Measurements from ENCODE around the gene DEXI. TPM values are rescaled to one million over a fixed set of nuclear protein-coding genes. Genes with fewer than 3 reads are reported as not detected.
"Not testable (repeated sequence)": the region's sequence is repeated elsewhere in the genome, so short reads cannot be mapped to it uniquely, and the experiment has no call there.

The DEXI gene
- total RNA-seq, 1 donor = 7.5 TPM

DNA sequence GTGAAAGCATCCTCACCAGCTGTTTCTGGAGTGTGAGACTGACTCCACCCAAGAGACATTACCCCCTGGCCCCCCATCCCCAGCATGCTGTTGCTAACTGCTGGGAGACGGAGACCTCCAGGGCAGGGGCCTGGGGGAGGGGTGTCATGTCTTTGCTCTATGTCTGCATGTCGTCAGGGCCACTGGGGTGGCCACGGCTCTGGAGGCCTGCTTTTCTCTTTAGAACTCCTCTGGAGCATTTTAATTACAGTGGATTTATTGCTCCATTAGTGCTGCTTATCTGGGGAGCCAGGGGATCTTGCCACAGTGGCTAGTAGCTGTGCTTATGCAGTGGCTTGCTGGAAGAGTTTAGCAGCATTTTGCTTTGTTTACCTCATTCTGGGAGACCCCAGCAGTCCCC is 34.4 kb upstream of the DEXI start:
- Histone ChIP-seq H3K4me3 (ENCODE audit: low read length) (no peak overlapping the region), H3K4me1 (ENCODE audit: insufficient read depth, low read length) (peaks cover 8% of the 10 kb centered on the region), H3K9me3 (ENCODE audit: low read depth, low read length) (no peaks in the 10 kb centered on the region), H3K27me3 (ENCODE audit: insufficient read depth, low read length) (no peaks in the 10 kb centered on the region)

DNA sequence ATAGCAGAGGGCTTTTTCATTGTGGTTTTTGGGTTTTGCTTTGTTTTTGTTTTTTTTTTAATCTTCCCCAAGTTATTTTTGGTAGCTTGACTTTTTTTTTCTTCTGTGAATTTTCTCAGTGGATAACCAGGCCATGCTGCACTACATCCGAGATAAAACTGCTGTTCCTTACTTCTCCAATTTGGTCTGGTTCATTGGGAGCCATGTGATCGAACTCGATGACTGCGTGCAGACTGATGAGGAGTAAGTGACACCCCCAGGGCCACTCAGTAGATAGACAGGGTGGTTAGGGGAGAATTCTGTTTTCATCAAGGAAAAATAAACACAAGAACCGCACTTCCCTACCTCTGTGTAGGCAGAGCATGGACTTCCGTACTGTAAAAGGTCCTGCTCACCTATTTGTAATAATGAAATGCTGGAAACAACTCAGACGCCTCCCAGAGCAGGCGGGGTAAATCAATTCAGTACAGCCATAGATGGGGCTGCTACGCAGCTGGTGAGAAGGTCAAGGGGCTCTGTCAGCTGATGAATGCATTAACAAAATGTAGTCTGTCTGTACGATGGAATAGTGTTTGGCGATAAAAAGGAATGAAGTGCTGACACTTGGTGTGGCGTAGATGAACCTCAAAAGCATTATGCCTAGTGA is 30.7 kb upstream of the DEXI start:
- no peak overlapping the region for H3K4me3 ChIP-seq (ENCODE audit: low read length)
- no peaks in the 10 kb centered on the region for H3K27me3 ChIP-seq (ENCODE audit: insufficient read depth, low read length)
- H3K4me1 ChIP-seq (ENCODE audit: insufficient read depth, low read length) = peaks cover 19% of the 10 kb centered on the region
- no peaks in the 10 kb centered on the region for H3K9me3 ChIP-seq (ENCODE audit: low read depth, low read length)

DNA sequence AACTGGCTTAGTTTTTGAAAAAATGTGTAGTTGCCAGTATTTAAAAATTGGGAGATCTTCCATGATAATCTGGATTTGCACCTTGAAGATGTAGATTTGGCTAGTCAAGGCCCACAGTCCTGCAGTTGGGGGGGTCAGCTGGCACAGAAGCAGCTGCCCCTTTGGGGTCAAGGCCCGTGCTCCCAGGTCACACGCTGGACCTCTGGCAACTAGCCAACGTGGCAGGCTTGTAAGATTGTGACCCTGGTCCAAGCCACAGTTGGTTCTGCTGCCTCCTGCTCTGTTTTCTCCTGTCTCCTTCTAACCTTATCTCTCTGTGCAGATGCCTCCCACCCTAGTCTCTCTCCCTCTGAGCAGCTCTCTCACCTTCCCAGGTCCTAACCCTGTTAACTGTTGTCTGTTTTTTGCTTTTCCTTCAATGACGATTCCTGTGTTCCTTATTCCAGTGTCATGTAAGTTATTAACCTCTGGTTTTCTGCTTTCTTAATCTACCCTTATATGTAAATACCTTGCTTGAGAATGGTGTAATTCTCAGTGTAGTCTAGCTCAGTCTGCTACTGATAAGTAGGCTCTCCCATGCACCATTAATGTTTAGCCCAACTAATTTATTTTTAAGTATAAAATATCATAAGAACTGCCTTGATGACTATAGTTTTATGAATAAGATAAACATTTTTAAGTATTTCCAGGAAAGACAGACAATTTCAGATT is 30.0 kb upstream of the DEXI start:
- Histone ChIP-seq H3K4me1 (ENCODE audit: insufficient read depth, low read length) (peaks cover 19% of the 10 kb centered on the region), H3K9me3 (ENCODE audit: low read depth, low read length) (no peaks in the 10 kb centered on the region), H3K4me3 (ENCODE audit: low read length) (no peak overlapping the region), H3K27me3 (ENCODE audit: insufficient read depth, low read length) (no peaks in the 10 kb centered on the region)

DNA sequence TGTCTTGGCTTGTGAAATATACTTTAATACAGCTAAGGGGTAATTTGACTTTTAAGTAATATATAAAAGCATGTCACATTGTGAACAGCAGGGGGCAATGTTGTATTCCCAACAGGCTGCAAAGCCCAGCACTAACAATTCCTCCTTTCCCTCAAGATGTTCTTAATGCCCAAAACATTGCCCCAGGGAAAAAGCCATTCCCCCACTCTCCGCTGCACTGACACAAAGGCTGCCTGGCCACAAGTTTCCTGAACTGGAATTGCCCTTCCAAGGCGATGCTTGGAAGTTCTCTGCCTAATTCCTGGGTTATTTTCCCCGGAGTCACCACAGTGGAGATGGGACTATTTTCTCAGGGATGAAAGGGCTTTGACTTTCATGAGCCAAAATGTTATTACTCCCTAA is 29.3 kb upstream of the DEXI start:
- Histone ChIP-seq H3K9me3 (ENCODE audit: low read depth, low read length) (no peaks in the 10 kb centered on the region), H3K4me1 (ENCODE audit: insufficient read depth, low read length) (peaks cover 19% of the 10 kb centered on the region), H3K27me3 (ENCODE audit: insufficient read depth, low read length) (no peaks in the 10 kb centered on the region), H3K4me3 (ENCODE audit: low read length) (no peak overlapping the region)

DNA sequence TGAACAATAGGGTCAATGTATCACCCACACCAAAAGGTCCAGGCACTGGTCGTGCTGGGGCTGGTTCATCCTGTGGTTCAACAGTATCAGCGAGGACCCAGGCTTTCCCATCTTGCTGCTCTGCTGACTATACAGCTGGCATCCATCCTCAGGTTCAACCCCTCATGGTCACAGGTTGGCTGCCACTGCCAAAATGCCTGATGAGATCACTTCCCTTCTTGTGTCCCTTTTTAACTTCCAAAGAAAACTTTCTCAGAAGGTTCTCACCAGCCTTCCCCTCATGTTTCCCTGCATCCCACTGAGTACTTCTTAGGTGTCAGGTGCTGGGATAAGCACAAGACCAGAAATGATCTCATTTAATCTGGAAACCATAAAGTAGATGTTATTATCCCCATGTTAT is 27.8 kb upstream of the DEXI start:
- Histone ChIP-seq H3K27me3 (ENCODE audit: insufficient read depth, low read length) (no peaks in the 10 kb centered on the region), H3K4me1 (ENCODE audit: insufficient read depth, low read length) (peaks cover 32% of the 10 kb centered on the region), H3K9me3 (ENCODE audit: low read depth, low read length) (no peaks in the 10 kb centered on the region), H3K4me3 (ENCODE audit: low read length) (no peak overlapping the region)

DNA sequence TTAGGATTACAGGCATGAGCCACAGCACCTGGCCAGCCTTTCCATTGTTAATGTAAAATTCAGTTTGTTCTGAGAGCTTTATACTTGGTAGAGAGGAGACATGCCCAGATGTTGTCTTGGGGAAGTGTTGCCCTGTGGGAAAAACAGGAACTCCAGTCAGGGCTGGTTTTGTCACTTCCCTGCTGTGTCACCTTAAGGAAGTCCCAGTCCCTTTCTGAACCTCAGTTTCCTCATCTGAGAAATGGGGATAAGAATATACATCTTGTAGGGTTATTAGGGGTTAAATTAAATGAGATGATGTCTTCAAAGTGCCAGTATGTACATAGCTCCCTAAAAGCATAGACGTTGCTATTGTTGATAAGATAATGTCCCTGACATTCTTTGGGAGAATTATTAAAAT is 27.3 kb upstream of the DEXI start:
- Histone ChIP-seq H3K9me3 (ENCODE audit: low read depth, low read length) (no peaks in the 10 kb centered on the region), H3K4me1 (ENCODE audit: insufficient read depth, low read length) (peaks cover 36% of the 10 kb centered on the region), H3K27me3 (ENCODE audit: insufficient read depth, low read length) (no peaks in the 10 kb centered on the region), H3K4me3 (ENCODE audit: low read length) (no peak overlapping the region)

DNA sequence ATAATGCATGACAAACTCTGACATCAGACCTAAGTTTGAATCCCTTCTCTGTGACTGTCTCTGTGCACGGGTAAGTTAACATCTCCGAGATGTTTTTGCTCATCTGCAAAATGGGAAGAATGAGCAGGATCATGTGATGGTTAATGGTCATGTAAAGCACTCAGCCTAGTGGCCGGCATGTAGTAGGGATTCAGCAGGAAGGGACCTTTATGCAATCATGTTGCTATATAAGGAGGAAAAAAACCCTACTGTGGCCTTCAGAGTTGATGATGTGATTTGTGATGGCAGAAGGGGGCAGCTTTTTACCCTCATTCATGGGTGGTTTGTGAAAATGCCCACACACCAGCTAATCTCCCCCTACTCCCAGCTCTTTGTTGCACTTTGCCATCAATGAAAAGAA is 26.2 kb upstream of the DEXI start:
- Histone ChIP-seq H3K4me1 (ENCODE audit: insufficient read depth, low read length) (peaks cover 45% of the 10 kb centered on the region), H3K9me3 (ENCODE audit: low read depth, low read length) (no peaks in the 10 kb centered on the region), H3K27me3 (ENCODE audit: insufficient read depth, low read length) (no peaks in the 10 kb centered on the region), H3K4me3 (ENCODE audit: low read length) (no peak overlapping the region)

DNA sequence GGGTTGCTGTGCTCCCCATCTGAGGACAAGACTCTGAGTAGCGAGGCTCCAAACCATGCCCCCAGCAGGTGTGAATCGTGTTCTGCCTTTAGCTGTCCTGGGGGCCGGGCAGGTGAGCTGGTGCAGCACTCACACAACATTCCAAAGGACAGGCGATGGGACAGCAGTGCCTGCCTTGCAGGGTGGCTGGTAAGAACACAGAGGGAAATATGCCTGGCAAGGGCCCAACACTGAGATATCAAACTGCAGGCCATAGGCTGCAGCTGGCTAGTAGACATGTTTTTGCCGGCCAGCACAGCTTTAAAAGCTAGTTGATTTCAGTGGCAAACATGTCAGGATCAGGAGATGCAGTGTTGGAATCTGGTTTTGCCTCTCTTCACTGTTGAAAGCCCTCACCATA is 25.7 kb upstream of the DEXI start:
- Histone ChIP-seq H3K27me3 (ENCODE audit: insufficient read depth, low read length) (no peaks in the 10 kb centered on the region), H3K4me1 (ENCODE audit: insufficient read depth, low read length) (peaks cover 45% of the 10 kb centered on the region), H3K9me3 (ENCODE audit: low read depth, low read length) (no peaks in the 10 kb centered on the region), H3K4me3 (ENCODE audit: low read length) (no peak overlapping the region)

DNA sequence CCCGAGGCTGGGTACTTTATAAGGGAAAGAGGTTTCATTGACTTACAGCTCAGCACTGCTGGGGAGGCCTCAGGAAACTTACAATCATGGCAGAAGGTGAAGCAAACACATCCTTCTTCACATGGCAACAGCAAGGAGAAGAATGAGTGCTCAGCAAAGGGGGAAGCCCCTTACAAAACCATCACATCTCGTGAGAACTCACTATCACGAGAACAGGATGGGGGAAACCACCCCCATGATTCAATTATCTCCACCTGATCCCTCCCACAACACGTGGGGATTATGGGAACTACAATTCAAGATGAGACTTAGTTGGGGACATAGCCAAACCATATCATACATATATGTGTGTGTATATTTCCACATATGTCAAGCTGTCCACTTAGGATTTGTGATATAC is 24.3 kb upstream of the DEXI start:
- not testable (repeated sequence) for H3K9me3 ChIP-seq (ENCODE audit: low read depth, low read length); H3K4me3 ChIP-seq (ENCODE audit: low read length); H3K27me3 ChIP-seq (ENCODE audit: insufficient read depth, low read length)
- peaks cover 36% of the 10 kb centered on the region for H3K4me1 ChIP-seq (ENCODE audit: insufficient read depth, low read length)

DNA sequence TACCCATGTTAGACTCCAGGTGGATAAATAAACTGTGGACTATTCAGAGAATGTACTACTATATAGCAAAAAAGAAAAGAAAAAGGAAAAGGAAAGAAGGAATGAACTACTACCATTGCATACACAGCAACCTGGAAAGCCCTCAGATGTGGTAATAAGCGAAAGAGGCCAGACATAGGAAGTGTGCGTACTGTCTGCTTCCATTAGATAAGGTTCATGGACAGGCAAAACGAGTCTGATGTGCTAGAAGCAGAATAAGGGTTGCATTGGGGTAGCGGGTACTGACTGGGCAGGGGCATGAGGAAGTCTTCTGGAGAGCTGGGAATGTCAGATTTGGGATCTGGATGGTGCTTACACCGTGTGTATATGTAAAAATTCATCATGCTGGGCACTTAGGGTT is 23.9 kb upstream of the DEXI start:
- no peaks in the 10 kb centered on the region for H3K9me3 ChIP-seq (ENCODE audit: low read depth, low read length)
- H3K4me3 ChIP-seq (ENCODE audit: low read length) = no peak overlapping the region
- H3K27me3 ChIP-seq (ENCODE audit: insufficient read depth, low read length) = no peaks in the 10 kb centered on the region
- H3K4me1 ChIP-seq (ENCODE audit: insufficient read depth, low read length) = peaks cover 35% of the 10 kb centered on the region

DNA sequence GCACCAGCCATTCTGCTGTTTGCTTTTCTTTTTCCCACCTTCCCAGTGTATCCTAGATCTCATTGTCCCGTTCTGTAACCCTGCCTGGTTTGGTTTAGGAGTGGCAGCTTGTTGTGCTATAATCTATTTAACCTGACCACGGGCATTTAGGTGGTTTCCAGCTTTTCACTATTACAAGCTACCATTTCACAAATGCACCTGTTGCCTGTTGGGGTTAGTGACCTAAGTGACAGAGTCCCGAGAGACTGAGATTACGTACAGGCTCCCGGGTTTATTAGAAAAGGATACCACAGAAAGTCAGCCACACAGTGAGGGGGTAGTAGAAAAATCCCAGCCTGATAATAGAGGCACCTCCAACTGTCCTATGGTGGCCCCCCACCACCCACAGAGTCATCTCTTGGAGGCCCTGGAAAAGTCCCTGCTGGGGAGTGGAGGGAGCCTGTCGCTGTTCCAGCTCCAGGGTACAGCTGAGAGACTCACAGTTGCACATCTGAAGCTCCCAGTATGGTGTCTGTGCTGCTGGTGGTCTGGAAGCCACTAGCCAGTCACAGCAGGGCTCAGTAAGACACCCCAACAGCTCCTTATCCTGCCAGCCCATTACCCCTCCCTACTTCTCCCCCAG is 23.3 kb upstream of the DEXI start:
- Histone ChIP-seq H3K27me3 (ENCODE audit: insufficient read depth, low read length) (no peaks in the 10 kb centered on the region), H3K4me3 (ENCODE audit: low read length) (no peak overlapping the region), H3K9me3 (ENCODE audit: low read depth, low read length) (no peaks in the 10 kb centered on the region), H3K4me1 (ENCODE audit: insufficient read depth, low read length) (peaks cover 35% of the 10 kb centered on the region)

DNA sequence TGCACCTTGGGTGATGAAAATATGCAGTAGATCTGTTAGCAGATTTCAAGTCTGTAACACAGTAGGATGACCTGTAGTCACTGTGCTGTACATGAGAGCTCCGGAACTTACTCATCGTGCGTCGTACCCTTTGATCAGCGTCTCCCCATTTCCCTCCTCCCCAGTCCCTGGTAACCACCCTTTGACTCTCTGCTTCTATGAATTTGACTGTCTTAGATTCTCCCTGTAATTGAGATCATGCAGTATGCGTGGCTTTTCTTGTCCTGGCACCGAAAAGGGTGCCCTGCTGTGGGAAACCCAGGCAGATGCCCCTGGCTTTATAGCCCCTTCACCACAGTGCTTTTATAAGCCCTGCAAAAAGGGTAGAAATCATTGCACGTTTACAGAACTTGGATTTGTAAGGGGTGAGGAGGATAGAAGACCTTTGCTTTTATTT is 22.6 kb upstream of the DEXI start:
- Histone ChIP-seq H3K4me1 (ENCODE audit: insufficient read depth, low read length) (peaks cover 34% of the 10 kb centered on the region), H3K27me3 (ENCODE audit: insufficient read depth, low read length) (no peaks in the 10 kb centered on the region), H3K9me3 (ENCODE audit: low read depth, low read length) (no peaks in the 10 kb centered on the region), H3K4me3 (ENCODE audit: low read length) (no peak overlapping the region)

DNA sequence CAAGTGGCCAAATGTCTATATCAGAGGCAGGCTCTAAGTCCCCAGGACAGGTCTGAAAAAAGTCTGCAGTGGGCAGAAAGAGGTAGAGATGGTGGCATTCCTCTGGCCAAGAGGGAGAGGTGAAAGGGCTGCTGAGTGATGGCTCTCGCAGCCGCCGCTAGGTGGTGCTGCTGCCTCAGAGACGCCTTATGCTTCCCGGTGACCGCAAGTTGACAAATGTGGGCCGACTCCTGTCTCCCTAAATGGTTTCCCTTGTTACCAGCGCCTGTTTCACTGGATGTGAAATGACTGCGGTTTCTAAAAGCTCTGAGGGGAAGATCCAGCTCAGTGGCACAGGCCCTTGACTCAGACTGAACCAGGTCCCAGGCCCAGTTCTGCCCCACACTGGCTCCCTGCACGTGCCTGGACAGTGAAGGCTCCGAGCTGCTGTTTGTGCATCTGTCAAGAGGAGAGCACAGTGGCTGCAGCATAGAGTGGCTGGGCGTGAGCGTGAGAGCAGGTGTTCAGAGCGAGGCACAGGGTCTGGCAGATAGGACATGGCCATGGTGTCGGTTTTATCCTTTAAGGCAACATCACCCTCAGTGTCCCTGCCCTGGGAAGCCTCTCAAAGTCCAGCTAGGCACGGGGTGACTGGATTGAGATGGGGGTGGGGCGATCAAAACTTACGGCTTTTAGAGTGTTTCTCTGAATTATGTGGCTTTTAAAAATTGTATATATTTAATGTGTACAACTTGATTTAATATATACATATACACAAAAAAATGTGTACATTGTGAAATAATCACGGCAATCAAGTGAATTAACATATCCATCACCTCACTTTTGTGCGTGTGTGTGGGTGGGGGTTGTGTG is 22.0 kb upstream of the DEXI start:
- no peaks in the 10 kb centered on the region for H3K9me3 ChIP-seq (ENCODE audit: low read depth, low read length)
- H3K4me1 ChIP-seq (ENCODE audit: insufficient read depth, low read length) = peaks cover 27% of the 10 kb centered on the region
- H3K4me3 ChIP-seq (ENCODE audit: low read length) = no peak overlapping the region
- H3K27me3 ChIP-seq (ENCODE audit: insufficient read depth, low read length) = no peaks in the 10 kb centered on the region

DNA sequence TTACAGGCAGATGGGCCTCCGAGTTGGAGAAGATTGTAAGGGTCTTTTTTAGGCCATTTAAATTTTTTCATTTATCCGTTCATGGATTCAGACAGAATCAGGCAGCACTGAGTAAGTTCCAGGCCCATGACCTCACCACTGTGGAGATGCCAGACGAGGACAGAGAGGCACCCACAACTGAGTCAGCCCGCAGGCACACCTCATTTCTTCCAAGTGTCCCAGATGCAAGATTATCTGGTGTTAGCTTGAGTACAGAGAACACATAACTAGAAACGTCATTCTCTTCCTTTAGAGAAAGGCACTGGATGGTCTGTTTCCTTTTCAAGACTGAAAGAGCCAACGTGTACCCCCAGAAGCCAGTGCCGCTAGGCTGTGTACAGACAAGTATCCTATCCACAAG is 19.0 kb upstream of the DEXI start:
- Histone ChIP-seq H3K4me1 (ENCODE audit: insufficient read depth, low read length) (peaks cover 35% of the 10 kb centered on the region), H3K9me3 (ENCODE audit: low read depth, low read length) (no peaks in the 10 kb centered on the region), H3K4me3 (ENCODE audit: low read length) (no peak overlapping the region), H3K27me3 (ENCODE audit: insufficient read depth, low read length) (no peaks in the 10 kb centered on the region)

DNA sequence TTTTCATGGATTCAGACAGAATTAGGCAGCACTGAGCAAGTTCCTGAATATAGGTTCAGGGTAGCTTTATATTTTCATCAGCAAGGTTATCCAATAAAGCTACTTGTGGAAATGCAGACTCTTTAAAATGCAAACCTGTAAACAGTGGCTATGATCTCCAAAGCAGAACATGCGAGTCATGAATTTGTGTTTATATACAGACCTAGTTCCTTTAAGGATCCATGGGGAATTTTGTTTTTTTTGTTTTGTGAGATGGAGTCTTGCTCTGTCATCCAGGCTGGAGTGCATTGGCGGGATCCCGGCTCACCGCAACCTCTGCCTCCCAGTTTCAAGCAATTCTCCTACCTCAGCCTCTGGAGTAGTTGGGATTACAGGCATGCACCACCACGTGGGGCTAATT is 16.9 kb upstream of the DEXI start:
- Histone ChIP-seq H3K27me3 (ENCODE audit: insufficient read depth, low read length) (no peaks in the 10 kb centered on the region), H3K9me3 (ENCODE audit: low read depth, low read length) (no peaks in the 10 kb centered on the region), H3K4me3 (ENCODE audit: low read length) (no peak overlapping the region), H3K4me1 (ENCODE audit: insufficient read depth, low read length) (peaks cover 24% of the 10 kb centered on the region)
